GM12891 (cell line): ENCODE data around the gene KLF17.

ENCODE experiments used
- DNase-seq: peaks from one replicate; pipeline ENCODE4 v3.0.0; 2011; ENCODE audit warnings: low spot score; ENCODE audit not compliant: insufficient read length
- FAIRE-seq: peaks from 2 replicates; lab custom pipeline; 2011; peaks lifted over from hg19 to GRCh38; lab: Jason Lieb, UNC
- PAX5 ChIP-seq: IDR thresholded peaks from 2 replicates; pipeline ENCODE4 v1.6.1; 2011; ENCODE audit warnings: low read length, moderate library complexity, mild to moderate bottlenecking; ENCODE audit not compliant: insufficient read depth, severe bottlenecking
- POLR2A ChIP-seq: IDR thresholded peaks from 2 replicates; pipeline ENCODE4 v1.6.1; 2011; ENCODE audit warnings: low read depth, low read length, control low read depth
- POLR2AphosphoS5 ChIP-seq: IDR thresholded peaks from 2 replicates; pipeline ENCODE4 v1.6.1; 2011; ENCODE audit warnings: low read depth, low read length, control low read depth
- POU2F2 ChIP-seq: IDR thresholded peaks from 2 replicates; pipeline ENCODE4 v1.6.1; 2011; ENCODE audit warnings: low read depth, mild to moderate bottlenecking, control low read depth, low read length, moderate library complexity
- SPI1 ChIP-seq: IDR thresholded peaks from 2 replicates; pipeline ENCODE4 v1.6.1; 2011; ENCODE audit warnings: low read depth, low read length, control low read depth
- TAF1 ChIP-seq: IDR thresholded peaks from 2 replicates; pipeline ENCODE4 v1.6.1; 2011; ENCODE audit warnings: low read depth, low read length, control low read depth

The KLF17 gene

GRCh38 chr1:44084998-44085675 lies 33.5 kb upstream of the KLF17 start:
- TF ChIP-seq SPI1 (no peak), POU2F2 (no peak), POLR2A (no peak), PAX5 (no peak), POLR2AphosphoS5 (no peak), TAF1 (no peak)
- FAIRE-seq (no peak), DNase-seq (no peak)

GRCh38 chr1:44086692-44087474 lies 31.7 kb upstream of the KLF17 start:
- FAIRE-seq (no peak), DNase-seq (no peak)
- TF ChIP-seq POLR2A (no peak), TAF1 (no peak), SPI1 (no peak), POLR2AphosphoS5 (no peak), PAX5 (no peak), POU2F2 (no peak)

GRCh38 chr1:44089371-44090048 lies 29.1 kb upstream of the KLF17 start:
- TF ChIP-seq POU2F2 = no peak
- TF ChIP-seq POLR2AphosphoS5 = no peak
- TF ChIP-seq POLR2A = no peak
- TF ChIP-seq TAF1 = no peak
- TF ChIP-seq PAX5 = no peak
- no peak for TF ChIP-seq SPI1
- no peak for DNase-seq
- FAIRE-seq = no peak

GRCh38 chr1:44090429-44091252 lies 28.0 kb upstream of the KLF17 start:
- no peak for TF ChIP-seq POLR2A
- no peak for TF ChIP-seq POLR2AphosphoS5
- DNase-seq (no peak), FAIRE-seq (no peak)

GRCh38 chr1:44094047-44094446 lies 24.6 kb upstream of the KLF17 start:
- DNase-seq = no peak
- FAIRE-seq = no peak
- no peak for TF ChIP-seq POLR2AphosphoS5
- no peak for TF ChIP-seq POU2F2
- no peak for TF ChIP-seq SPI1
- no peak for TF ChIP-seq PAX5
- no peak for TF ChIP-seq TAF1
- no peak for TF ChIP-seq POLR2A

- DNase-seq (no peak), FAIRE-seq (no peak)
- TF ChIP-seq TAF1 (no peak), POLR2A (no peak), POLR2AphosphoS5 (no peak), POU2F2 (no peak), PAX5 (no peak), SPI1 (no peak)
These were observed 18.3 kb upstream of the KLF17 start for GRCh38 chr1:44100183-44100868.

- no peak for DNase-seq
- no peak for TF ChIP-seq POU2F2
- TF ChIP-seq POLR2AphosphoS5 = no peak
- TF ChIP-seq PAX5 = no peak
- no peak for TF ChIP-seq SPI1
- no peak for TF ChIP-seq TAF1
- no peak for TF ChIP-seq POLR2A
- FAIRE-seq = no peak
These were observed 17.3 kb upstream of the KLF17 start for GRCh38 chr1:44101328-44101727.

GRCh38 chr1:44103270-44104131 lies 15.1 kb upstream of the KLF17 start:
- no peak for DNase-seq
- no peak for FAIRE-seq
- TF ChIP-seq POLR2AphosphoS5 = no peak

- DNase-seq = no peak
- no peak for TF ChIP-seq POLR2AphosphoS5
- no peak for TF ChIP-seq POLR2A
- TF ChIP-seq PAX5 = no peak
- no peak for TF ChIP-seq TAF1
- TF ChIP-seq SPI1 = no peak
- no peak for TF ChIP-seq POU2F2
- FAIRE-seq = no peak
These were observed 12.8 kb upstream of the KLF17 start for GRCh38 chr1:44105810-44106209.
